GM18519 (cell line): ENCODE results near the gene VRK2.
"Not testable (repeated sequence)": the region's sequence is repeated elsewhere in the genome, so short reads cannot be mapped to it uniquely, and the experiment has no call there.

ENCODE experiments used
- ATAC-seq: cut with Tn5 transposase; IDR thresholded peaks from one replicate; pipeline ENCODE4 v1.9.1; 2021; ENCODE audit warnings: mild to moderate bottlenecking, moderate library complexity; ENCODE audit not compliant: unreplicated experiment, low FRiP score

VRK2 gene

DNA sequence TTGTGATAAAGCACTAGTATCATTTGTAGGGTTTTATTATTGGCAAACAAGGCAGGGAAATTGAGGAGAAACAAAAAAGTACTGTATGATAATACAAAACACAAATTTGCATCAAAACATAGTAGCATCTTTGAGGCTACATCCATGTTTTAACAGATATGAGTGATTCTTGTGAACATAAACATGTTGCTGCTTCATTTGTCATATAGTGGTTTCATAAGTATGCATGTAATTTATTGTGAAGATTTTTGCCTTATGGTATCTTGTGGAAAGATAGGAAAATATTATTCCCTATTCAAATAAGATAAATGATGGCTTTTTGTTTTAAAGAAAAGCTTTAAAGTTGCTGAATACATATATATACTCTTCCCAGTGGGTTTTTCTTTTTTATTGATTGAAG is 60.3 kb downstream of the VRK2 start:
- no peak for ATAC-seq

DNA sequence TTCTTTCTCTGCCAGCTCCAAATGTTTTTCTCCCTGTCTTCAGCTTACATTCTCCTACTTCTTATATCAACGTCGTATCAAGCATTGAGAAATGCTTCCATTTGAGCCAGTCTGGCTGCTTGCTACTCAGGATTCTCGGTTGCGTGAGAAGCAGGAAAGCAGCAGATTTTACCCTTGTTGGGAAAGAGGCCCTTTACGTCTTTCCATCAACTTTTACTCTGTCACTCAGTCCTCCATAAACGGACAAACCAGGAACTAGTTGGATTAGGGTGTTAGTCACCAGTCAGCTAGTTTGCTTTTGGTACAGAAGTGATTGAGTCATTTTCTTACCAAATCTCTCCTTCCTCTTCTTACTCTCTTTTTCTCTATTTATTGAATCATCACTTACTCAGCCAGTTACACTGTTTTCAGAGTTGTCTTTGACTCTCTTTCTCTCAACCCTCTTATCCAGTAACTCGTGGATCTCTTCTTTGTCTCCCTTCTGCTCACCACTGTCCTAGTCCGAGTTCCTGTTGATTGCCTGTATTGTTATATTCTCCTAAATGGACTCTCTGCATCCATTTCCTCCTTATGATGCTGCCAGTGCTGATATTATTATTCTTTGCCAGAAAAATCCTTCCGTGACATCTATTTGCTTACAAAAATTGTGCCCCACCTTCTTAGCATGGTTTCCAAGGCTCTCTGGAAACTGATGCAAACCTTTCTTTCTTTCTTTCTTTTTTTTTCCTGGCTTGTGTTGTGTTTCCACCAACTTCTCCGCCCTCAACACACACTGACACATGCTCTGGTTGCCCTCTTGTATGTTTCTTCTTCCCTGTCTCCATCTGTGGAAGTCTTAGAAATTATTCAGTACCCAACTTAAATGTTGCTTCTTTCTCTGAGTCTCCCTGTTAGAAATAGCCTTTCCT is 61.5 kb downstream of the VRK2 start:
- no peak for ATAC-seq

DNA sequence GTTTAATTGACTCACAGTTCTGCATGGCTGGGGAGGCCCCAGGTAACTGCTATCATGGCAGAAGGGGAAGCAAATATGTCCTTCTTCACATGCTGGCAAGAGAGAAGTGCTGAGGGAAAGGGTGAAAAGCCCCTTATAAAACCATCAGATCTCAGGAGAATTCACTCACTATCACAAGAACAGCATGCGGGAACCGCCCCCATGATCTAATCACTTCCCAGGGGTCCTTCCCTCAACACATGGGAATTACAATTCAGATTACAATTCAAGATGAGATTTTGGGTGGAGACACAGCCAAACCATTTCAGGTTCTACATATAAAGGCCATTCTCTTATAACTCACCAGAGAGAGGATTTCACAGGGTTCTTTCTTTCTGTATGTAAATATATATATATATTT is 62.9 kb downstream of the VRK2 start:
- no peak for ATAC-seq

DNA sequence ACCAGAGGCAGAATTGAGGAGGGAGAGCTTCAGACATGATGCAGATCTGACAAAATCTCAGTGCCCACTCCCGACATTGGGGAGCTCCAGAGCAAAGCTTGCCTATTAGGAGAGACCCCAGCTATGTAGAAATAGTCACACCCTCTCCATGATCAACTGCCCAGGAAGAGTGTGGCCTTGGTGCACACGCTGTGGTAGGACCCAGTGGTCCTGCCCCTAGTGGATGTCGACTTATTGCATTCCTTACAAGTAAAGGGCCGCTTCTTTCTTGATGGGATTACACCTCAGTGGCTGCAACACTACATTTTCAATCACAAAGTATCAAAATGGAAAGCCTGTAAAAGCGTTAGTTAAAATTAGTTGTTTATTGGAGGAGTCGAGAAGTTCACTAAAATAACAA is 64.2 kb downstream of the VRK2 start:
- no peak for ATAC-seq

DNA sequence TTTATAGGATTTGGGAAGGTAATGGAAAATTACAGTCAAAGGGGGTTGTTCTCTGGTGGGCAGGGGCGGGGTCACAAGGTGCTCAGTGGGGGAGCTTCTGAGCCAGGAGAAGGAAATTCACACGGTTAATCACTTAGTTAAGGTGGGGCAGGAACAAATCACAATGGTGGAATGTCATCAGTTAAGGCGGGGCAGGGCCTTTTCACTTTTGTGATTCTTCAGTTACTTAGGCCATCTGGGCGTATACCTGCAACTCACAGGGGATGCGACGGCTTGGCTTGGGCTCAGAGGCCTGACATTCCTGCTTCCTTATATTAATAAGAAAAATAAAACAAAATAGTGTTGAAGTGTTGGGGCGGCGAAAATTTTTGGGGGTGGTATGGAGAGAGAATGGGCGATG is 67.0 kb downstream of the VRK2 start:
- not testable (repeated sequence) for ATAC-seq

DNA sequence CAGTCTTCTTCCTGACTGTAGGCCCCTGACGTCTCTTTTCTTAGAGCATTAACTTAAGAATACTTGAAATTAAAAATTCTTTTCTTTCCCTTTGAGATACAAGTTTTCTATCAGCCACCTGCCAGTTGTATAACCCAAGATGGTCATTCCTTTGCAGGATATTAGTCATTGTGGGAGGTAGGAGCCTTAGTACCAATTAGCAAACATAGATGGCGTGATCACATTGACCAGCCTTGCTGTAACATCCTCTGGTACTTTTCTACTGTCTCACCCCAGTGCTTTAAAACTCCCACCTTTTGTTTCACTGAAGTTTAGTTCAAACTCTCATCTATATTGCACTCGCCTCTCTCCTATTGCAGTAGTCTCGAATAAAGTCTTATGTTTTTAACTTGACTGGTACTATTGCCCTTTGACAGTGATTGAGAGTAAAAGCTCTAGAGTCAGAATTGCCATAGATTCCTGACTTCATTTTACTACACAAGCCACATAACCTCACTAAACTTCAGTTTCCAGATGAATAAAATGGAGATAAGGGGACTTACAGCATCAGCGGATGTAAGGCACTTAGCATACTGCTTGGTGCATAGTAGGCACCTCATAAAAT is 74.1 kb downstream of the VRK2 start:
- no peak for ATAC-seq

DNA sequence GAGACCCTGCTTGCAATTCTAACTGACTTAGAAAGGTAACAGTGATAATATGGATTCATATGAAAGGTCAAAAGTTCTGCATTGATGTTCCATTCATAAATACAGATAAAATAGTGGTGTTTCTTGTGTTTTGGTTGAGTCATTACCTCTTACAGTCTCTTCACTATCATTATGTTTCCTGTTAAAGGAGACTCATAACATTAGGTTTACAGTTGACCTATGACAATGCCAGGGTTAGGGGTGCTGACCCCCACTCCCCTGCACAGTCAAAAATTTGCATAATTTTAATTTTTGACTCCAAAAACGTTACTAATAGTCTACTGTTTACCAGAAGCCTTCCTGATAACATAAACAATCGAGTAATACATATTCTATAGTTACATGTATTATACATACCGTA is 75.4 kb downstream of the VRK2 start:
- ATAC-seq: no peak

DNA sequence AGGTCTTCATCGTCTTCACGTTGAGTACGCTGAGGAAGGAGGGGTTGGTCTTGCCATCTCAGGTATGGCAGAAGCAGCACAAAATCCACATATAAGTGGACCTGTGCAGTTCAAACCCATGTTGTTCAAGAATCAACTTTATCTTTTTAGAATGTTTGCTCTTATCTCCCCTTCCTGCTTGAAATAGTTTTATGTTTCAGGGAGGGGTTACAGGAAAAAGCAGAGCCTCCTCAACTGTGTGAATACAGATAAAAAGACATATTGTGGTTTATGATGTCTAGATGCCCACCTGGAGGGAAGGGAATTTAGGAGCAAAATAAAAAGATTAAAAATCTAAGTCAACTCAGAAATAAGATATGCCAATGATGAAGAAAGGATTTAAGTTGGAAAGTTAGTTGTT is 75.9 kb downstream of the VRK2 start:
- ATAC-seq: no peak

DNA sequence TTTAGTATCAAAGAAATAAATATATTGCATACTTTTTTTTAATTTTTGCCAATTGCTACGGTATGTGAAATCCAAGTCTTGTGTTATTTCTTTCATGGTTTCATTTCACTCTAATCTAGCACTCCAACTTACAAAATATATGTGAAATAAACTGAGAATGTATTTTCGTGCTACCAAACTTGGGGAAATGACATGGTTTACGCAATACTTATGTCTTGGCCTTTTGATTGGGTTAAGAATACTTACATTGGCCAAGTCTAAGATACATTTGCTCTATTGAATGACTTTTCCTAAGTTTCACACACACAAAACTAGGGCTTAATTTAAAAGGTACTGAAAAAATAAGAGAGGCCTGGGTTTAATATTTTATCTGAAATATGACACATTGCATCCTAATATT is 80.5 kb downstream of the VRK2 start:
- ATAC-seq: no peak

DNA sequence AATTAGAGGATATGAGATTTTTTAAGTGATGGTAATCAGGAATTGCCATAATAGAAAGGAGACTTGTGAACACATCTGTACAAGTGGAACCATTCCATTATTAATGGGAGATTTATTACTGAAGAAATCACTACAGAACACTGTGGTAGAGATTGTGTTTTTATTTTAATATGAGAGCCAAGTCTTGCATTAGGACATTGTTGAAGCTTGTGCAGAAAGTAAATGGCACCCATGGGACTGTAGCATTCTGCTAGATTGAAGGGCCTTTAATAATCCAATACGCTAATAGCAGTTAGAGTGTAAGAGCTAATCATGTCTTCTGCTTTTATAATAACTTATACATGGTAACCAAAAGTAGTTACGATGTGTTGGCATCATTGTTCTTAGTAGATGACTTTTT is 83.6 kb downstream of the VRK2 start:
- no peak for ATAC-seq

DNA sequence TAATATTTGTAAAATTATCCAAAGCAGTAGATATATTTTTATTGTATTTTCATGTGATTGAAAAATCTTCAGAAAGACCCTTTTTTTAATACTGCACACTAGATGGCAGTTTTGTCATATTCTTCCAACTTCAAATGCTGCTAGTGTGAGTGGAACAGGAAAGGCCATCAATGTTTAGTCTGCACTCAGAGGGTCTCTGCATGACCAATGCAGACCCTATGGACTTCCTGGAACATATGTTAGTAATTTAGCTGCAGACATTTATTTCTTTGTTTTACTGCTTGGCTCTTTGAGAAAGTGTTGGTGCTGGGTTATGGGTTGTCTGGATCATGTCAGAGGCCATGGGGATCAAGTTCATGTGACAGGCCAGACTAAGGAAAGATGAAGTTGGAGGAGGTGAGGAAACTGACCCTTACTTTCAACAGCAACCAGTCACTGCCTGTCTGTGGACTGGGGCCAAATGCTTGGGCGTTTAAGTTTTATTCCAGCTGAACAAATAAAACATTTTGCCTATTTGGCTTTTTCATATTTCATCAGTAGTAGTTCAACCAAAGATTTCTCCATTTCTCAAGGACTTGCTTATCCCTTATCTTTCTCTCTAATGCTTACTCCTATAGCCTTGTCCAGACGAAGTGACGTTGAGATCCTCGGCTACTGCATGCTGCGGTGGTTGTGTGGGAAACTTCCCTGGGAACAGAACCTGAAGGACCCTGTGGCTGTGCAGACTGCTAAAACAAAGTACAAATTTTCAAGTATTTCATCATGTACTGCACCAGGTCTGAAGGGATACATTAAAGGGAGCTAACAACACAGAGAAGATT is 84.8 kb downstream of the VRK2 start:
- no peak for ATAC-seq

DNA sequence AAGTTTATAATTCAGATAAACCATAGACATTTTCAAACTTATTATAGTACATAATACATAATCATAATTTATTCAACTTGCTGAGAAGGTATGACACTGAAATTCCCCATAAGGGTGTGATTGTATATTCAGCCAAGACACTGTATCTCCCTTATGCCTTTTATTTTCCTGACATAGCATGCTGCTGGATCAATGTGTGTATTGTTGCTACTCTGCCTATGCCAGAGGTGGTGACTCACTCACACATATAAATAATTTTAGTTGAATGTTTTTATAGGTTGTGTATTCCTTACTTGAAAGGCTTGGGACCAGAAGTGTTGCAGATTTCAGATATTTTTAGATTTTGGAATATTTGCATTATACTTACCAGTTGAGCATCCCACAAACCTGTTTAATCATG is 86.8 kb downstream of the VRK2 start:
- ATAC-seq: no peak

DNA sequence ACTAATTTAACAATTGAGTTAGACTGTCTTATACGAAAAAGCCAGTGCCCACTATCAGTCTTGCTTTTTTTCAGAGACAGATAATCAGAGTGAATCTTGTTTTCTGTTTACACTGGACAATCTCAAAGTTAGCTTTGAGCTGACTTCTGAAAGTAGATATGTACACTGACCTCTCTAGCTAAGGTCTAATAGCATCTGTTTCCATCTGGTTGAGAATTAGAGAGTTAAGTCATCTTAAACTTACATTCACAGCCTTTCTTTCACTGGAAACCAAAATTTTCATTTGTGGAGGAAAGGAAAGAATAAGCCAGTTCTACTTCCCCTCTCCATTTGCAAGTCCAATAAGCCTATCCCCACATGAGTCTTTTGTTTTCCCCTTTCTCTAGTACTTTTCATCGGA is 89.3 kb downstream of the VRK2 start:
- ATAC-seq: no peak

DNA sequence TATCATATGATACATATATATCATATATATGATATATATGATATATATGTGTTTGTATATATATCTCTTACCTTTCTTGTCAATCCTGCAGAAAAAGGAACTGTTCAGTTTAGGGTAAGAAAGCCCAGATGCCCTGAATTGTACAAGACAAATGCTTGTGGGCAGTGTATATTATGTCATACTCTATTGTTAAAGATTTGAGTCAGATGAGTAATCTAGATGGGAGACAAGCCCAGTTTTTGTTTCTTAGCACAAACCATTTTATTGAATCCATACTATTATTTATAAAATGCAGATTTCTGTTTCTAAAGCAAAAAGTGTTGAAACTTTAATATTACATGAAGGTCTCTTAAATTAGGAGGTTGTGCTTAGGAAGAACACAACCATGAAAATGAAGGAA is 90.6 kb downstream of the VRK2 start:
- ATAC-seq: peak; percentile 81

DNA sequence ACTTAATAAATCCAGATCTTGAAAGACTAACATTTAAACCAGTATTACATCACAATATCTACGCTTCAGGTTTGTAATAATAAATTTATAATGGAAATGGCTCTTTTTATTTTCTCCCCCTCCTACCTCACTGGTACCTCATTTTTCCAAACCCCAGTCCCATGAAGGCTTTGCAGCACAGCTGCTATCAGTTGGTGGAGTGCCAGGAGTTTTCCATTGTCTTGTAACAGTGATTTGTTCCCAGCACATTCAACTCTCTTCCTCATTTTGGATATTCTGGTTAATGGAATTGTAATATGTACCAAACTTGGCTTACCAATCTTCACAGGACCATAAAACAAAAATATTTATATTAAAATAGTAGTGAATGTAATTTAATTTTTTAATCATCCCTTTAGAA is 91.2 kb downstream of the VRK2 start:
- no peak for ATAC-seq

DNA sequence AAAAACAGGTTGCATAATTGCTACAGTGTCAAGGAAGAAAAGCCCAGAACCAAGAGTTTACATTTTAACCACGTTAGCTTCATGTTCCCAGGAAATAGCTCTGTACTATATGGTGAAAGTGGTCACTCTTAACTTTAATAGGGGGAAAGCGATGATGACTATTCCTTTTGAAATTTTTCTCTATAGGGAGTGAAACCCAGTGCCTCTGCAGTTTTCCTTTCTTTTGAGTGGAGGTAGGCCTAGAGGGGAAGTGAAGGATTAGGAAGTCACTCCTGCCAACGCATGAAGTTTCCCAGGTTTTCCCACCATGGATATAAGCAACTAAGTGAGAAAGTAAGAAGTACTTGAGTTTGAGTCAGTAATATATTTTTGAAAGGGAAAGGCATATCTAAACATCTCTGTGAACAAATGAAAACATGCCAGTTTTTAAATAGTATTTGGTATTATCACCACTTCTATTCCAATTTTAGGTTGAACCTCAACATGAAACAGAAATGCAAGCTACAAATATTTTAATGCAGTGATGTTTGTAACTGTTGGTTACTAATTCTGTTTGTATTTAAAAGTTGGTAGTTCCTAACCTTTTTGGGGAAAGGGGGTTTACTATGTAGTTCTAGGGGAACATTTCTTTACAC is 91.9 kb downstream of the VRK2 start:
- no peak for ATAC-seq

DNA sequence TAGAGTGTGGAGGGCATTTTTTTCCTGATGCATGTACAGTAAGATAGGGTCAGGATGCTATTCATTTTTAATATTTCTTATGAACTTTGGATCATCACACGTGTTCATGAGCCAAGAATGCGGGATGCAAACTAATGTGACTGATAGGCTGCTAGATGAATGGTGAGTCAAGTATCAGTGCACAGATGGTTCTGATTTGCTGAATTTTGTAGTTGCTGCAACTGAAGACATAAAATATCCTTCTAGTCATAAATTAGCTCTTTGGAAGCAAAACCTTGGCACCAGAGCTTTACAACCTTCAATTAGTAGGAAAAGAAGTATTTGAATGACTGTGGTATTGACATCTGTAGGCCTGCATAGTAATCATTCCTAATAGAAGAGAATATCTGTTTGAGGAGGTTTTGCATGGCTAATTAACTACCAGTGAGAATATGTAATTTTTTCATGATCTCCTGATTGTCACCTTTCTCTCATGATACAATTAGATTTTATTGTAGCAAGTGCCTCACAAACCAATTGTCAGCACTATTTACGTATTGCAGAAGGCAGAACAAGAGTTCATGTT is 94.0 kb downstream of the VRK2 start:
- no peak for ATAC-seq

DNA sequence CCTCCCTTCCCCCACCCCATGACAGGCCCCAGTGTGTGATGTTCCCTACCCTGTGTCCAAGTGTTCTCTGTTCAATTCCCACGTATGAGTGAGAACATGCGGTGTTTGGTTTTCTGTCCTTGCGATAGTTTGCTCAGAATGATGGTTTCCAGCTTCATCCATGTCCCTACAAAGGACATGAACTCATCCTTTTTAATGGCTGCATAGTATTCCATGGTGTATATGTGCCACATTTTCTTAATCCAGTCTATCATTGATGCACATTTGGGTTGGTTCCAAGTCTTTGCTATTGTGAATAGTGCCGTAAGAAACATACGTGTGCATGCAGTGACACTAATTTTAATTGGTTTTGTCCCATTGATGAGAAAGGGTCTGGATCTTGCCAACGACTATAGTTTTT is 99.2 kb downstream of the VRK2 start:
- ATAC-seq: not testable (repeated sequence)

DNA sequence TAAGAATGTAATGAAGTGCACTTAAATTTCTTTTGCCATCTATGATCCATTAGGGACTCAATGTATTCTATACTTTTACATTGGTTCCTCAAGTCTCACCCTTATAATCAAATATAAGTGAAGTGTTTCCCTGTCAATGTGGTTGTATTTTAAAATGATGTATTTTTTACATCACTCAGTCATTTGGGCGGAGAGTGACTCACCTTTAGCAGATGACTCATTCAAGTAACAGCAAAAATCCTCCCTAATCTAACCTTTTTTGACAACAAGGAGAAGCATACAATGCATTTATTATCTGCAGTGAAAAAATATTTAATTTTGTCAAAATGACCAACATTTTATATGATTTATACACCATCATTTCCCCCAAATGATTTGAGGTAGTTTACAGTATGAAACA is 100.1 kb downstream of the VRK2 start:
- ATAC-seq: no peak

DNA sequence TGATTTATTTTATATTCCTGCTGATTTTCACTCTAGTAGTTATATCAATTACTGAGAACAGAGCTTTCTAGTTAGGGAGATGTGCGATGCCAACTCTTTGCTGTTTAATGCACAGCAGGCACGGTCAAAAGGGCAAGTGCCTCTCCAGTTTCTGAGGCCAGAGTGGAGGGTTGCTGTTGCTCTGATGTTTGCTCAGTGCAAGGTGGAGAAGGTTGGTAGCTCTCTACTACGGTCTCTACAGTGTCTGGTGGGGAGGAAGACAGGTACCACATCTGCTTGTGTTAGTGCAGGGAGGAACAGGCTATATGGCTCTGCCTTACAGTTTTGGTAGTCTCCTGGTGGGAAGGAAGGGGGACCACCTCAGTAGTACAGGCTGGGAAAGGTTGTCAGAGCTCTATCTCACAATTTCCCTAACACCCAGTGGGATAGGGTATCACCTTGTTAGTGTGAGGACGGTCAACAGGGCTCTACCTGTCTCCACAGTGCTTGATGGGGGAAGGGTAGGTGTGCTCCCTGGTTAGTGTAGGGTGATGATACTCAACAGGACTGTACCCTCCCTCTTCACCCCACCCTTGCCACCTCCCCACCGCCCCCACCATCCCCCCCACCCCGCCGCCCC is 108.7 kb downstream of the VRK2 start:
- ATAC-seq: no peak
